ENCODE data around the gene CCSER2. TPM values are rescaled to one million over a fixed set of nuclear protein-coding genes. Genes with fewer than 3 reads are reported as not detected.

The CCSER2 gene
- total RNA-seq, result 8.8 and 14.1 TPM in 2 replicates

DNA sequence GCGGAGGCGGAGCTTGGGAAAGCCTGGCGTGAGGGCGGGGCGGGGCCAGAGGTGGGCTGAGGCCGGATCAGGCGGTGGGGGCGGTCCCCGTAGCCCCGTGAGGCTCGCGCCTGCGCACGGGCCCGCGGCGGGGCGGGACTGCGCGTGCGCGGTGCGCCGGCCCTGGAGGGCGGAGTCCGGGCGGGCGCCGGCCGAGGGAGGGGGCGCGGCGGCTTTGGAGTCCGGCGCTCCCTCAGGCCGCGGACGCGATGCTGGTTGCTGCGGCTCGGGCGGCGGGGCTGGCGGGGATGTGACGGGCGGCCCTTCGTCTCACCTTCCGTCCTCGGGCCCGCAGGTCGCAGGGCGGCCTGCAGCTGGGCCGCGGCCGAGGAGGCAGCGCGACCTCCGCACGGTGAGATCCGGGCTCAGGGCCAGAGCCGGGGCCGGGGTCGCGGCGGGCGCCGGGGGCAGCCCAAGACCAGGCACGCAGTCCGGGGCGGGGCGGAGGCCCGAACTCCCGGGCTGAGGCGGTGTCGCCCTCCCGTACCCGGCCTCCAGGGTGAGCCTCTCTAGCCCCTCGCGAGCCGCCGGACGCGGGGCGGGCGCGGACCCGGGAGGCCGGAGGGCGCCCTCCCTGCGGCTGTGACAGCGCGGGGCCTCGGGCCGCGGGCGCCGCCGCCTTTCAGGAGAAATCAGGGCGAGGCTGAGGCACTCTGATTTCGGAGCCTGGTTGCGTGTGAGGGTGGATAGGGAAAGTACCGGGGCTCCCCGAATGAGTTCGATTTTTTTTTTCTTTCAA lies at the start of gene CCSER2:
Gene CCSER2 (plus strand): TSS at position 172 of the 778 bp plus-strand sequence. CDS start 42,464 bp downstream, outside the sequence.

Other genes with a start within 250 kb of the CCSER2 start
- 165 and 175 TPM in 2 replicates for gene GHITM, start 189.1 kb upstream of the CCSER2 start, total RNA-seq
- not detected in 2 replicates for gene GPR15LG, start 154.8 kb upstream of the CCSER2 start, total RNA-seq
- gene CDHR1, start 134.1 kb upstream of the CCSER2 start, total RNA-seq, result under 0.01 TPM in 2 replicates
- gene LRIT2, start 103.0 kb upstream of the CCSER2 start, total RNA-seq, result not detected in 2 replicates
- not detected in 2 replicates for gene LRIT1, start 87.0 kb upstream of the CCSER2 start, total RNA-seq
- gene RGR, start 83.5 kb upstream of the CCSER2 start, total RNA-seq, result not detected in 2 replicates